Panc1 (cell line): ENCODE data around the gene PGGHG.

ENCODE experiments used
- CTCF ChIP-seq: fragments of 450-650 bp; IDR thresholded peaks from 2 replicates; pipeline ENCODE4 v1.5.1; 2017; ENCODE audit warnings: mild to moderate bottlenecking
- TF ChIP-seq, protein P1 (sequence below), 2 experiments: IDR thresholded peaks; 2 replicates each; pipeline ENCODE4 v1.6.1; 2011 to 2012; ENCODE audit warnings: low read depth in 2 of 2, control low read depth in 1 of 2, low read length in 1 of 2, mild to moderate bottlenecking in 1 of 2, moderate library complexity in 1 of 2; ENCODE audit not compliant: insufficient read depth in 1 of 2

DNA sequence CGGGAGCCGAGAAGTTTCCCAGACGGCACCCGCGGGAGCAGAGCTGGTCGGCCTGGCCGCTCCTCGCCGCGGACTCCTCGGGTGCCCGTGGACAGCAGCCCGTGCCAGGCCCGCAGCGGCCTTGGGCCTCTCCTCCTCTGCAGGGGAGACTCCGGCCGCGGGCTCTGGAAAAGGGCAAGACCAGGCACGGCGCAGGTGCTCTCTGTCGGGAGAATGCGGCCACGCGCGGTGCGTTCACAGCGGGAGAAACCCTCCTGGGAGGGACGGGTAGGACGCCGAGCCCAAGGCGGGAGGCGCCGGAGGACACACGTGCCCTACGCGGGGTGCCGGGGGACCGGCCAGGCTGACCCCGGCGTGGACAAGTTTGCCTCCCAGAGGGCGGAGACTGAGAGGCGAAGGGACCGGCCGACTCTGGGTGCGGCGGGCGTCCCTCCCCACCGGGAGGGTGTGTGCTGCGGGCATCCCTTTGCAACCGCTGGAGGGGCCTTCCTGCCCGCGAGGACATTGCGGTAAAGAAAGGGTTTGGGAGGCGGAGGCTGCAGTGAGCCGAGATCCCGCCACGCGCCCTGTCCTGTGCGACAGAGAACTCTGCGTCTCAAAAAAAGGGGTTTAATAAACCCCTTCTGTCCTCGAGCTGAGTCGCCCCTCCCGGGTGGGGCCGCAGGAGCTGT, 27.2 kb downstream of the PGGHG start:
- TF ChIP-seq CTCF: no peak
- TF ChIP-seq, protein P1, sequence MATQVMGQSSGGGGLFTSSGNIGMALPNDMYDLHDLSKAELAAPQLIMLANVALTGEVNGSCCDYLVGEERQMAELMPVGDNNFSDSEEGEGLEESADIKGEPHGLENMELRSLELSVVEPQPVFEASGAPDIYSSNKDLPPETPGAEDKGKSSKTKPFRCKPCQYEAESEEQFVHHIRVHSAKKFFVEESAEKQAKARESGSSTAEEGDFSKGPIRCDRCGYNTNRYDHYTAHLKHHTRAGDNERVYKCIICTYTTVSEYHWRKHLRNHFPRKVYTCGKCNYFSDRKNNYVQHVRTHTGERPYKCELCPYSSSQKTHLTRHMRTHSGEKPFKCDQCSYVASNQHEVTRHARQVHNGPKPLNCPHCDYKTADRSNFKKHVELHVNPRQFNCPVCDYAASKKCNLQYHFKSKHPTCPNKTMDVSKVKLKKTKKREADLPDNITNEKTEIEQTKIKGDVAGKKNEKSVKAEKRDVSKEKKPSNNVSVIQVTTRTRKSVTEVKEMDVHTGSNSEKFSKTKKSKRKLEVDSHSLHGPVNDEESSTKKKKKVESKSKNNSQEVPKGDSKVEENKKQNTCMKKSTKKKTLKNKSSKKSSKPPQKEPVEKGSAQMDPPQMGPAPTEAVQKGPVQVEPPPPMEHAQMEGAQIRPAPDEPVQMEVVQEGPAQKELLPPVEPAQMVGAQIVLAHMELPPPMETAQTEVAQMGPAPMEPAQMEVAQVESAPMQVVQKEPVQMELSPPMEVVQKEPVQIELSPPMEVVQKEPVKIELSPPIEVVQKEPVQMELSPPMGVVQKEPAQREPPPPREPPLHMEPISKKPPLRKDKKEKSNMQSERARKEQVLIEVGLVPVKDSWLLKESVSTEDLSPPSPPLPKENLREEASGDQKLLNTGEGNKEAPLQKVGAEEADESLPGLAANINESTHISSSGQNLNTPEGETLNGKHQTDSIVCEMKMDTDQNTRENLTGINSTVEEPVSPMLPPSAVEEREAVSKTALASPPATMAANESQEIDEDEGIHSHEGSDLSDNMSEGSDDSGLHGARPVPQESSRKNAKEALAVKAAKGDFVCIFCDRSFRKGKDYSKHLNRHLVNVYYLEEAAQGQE (IDR thresholded peaks at IDR 0.05; ENCODE audit: insufficient read depth in 1 of 2, low read depth in 2 of 2, low read length in 1 of 2): no peak
